Glutamatergic neuron (in vitro differentiated cells): Measurements from ENCODE around the gene SDHAF2. TPM values are rescaled to one million over a fixed set of nuclear protein-coding genes. Genes with fewer than 3 reads are reported as not detected.

Source experiments
- DNase-seq: peaks from one replicate; pipeline ENCODE4 v3.0.0; 2022
- H3K27ac Mint-ChIP-seq: one replicate; pipeline ENCODE4 v1.8.0; 2020; ENCODE audit warnings: mild to moderate bottlenecking, mixed read lengths, inconsistent platforms; ENCODE audit not compliant: unreplicated experiment
- H3K27me3 Mint-ChIP-seq: one replicate; pipeline ENCODE4 v1.8.0; 2020; ENCODE audit warnings: mild to moderate bottlenecking, moderate library complexity, mixed read lengths, inconsistent platforms; ENCODE audit not compliant: unreplicated experiment
- H3K36me3 Mint-ChIP-seq: one replicate; pipeline ENCODE4 v1.8.0; 2020; ENCODE audit warnings: mild to moderate bottlenecking, mixed read lengths, inconsistent platforms; ENCODE audit not compliant: unreplicated experiment
- H3K4me1 Mint-ChIP-seq: one replicate; pipeline ENCODE4 v1.8.0; 2020; ENCODE audit warnings: mild to moderate bottlenecking, low read depth, mixed read lengths, inconsistent platforms; ENCODE audit not compliant: unreplicated experiment
- H3K4me3 Mint-ChIP-seq: one replicate; pipeline ENCODE4 v1.8.0; 2020; ENCODE audit warnings: mild to moderate bottlenecking, mixed read lengths, inconsistent platforms; ENCODE audit not compliant: unreplicated experiment
- H3K9me3 Mint-ChIP-seq: one replicate; pipeline ENCODE4 v1.8.0; 2020; ENCODE audit warnings: mild to moderate bottlenecking, moderate library complexity, mixed read lengths, inconsistent platforms; ENCODE audit not compliant: unreplicated experiment
- CTCF ChIP-seq: fragments of 200-600 bp; sonication (generic); IDR thresholded peaks from one replicate; pipeline ENCODE4 v1.5.0; 2021; ENCODE audit not compliant: partially characterized antibody, unreplicated experiment
- total RNA-seq: library from RNA; stranded (reverse); fragmentation: NEBNext Ultra II Directional; extraction: Animal tissue kit (Norgen Biotek cat#: 25700); gene quantifications from one replicate; pipeline ENCODE4 v1.2.1, GENCODE V29; 2021; ENCODE audit not compliant: unreplicated experiment

SDHAF2 gene
- total RNA-seq, 1 donor from 2014 or later: 43.2 TPM

- Mint-ChIP-seq H3K9me3 (peaks cover 3% of the 10 kb centered on the region), H3K4me3 (no peak overlapping the region), H3K27me3 (no peaks in the 10 kb centered on the region), H3K4me1 (peaks cover 11% of the 10 kb centered on the region), H3K36me3 (peaks cover 4% of the 10 kb centered on the region), H3K27ac (no peak overlapping the region)
- no peak for TF ChIP-seq CTCF
- no peak for DNase-seq
Observed at GRCh38 chr11:61439615-61440014, 9.7 kb downstream of the SDHAF2 start.

GRCh38 chr11:61442616-61443015 lies 12.7 kb downstream of the SDHAF2 start:
- Mint-ChIP-seq H3K9me3 (peaks cover 3% of the 10 kb centered on the region), H3K4me1 (peaks cover 14% of the 10 kb centered on the region), H3K27ac (no peak overlapping the region), H3K36me3 (peaks cover 10% of the 10 kb centered on the region), H3K27me3 (no peaks in the 10 kb centered on the region), H3K4me3 (no peak overlapping the region)
- TF ChIP-seq CTCF: no peak
- no peak for DNase-seq

GRCh38 chr11:61445516-61445915 lies 15.6 kb downstream of the SDHAF2 start:
- DNase-seq: no peak
- H3K9me3 Mint-ChIP-seq: peaks cover 3% of the 10 kb centered on the region
- no peaks in the 10 kb centered on the region for H3K27me3 Mint-ChIP-seq
- peaks cover 10% of the 10 kb centered on the region for H3K36me3 Mint-ChIP-seq
- H3K27ac Mint-ChIP-seq: peak overlapping the region; percentile 79
- no peak for TF ChIP-seq CTCF
- peaks cover 24% of the 10 kb centered on the region for H3K4me1 Mint-ChIP-seq
- no peak overlapping the region for H3K4me3 Mint-ChIP-seq

GRCh38 chr11:61446211-61446651 lies 16.3 kb downstream of the SDHAF2 start:
- H3K27me3 Mint-ChIP-seq: no peaks in the 10 kb centered on the region
- H3K4me1 Mint-ChIP-seq: peaks cover 24% of the 10 kb centered on the region
- H3K4me3 Mint-ChIP-seq: no peak overlapping the region
- peak; percentile 78 for TF ChIP-seq CTCF
- peak overlapping the region; percentile 62 for H3K27ac Mint-ChIP-seq
- peak; percentile 93 for DNase-seq
- peaks cover 3% of the 10 kb centered on the region for H3K9me3 Mint-ChIP-seq
- H3K36me3 Mint-ChIP-seq: peaks cover 10% of the 10 kb centered on the region

GRCh38 chr11:61447601-61448551 lies 18.0 kb downstream of the SDHAF2 start:
- peaks cover 24% of the 10 kb centered on the region for H3K4me1 Mint-ChIP-seq
- no peak overlapping the region for H3K4me3 Mint-ChIP-seq
- no peak overlapping the region for H3K27ac Mint-ChIP-seq
- no peak for TF ChIP-seq CTCF
- H3K27me3 Mint-ChIP-seq: no peaks in the 10 kb centered on the region
- peaks cover 10% of the 10 kb centered on the region for H3K36me3 Mint-ChIP-seq
- no peaks in the 10 kb centered on the region for H3K9me3 Mint-ChIP-seq
- no peak for DNase-seq
